CD4-positive, CD25-positive, alpha-beta regulatory T cell (primary cell): ENCODE data around the gene TSPEAR. TPM values are rescaled to one million over a fixed set of nuclear protein-coding genes. Genes with fewer than 3 reads are reported as not detected.

Experiments used
- ATAC-seq, 2 donors: fragments of 150-1000 bp; cut with Tn5 transposase; one replicate each; pipeline ENCODE4 v1.10.0; 2021; ENCODE audit warnings: low read depth in 2 of 2, moderate number of reproducible peaks in 2 of 2, moderate library complexity in 1 of 2
- DNase-seq, 3 donors: peaks; one replicate each; pipeline versions ENCODE4 v3.0.0 to v3.0.0-alpha.2; 2012 to 2022; ENCODE audit warnings: mixed read lengths in 1 of 3
- H3K27ac ChIP-seq: one replicate; pipeline ENCODE4 v1.7.0; 2013; ENCODE audit warnings: mild to moderate bottlenecking, low read length; ENCODE audit not compliant: insufficient read depth, poor library complexity, severe bottlenecking
- H3K27me3 ChIP-seq: one replicate; pipeline ENCODE4 v1.7.0; 2013; ENCODE audit warnings: low read length; ENCODE audit not compliant: control insufficient read depth, insufficient read depth
- H3K36me3 ChIP-seq: one replicate; pipeline ENCODE4 v1.7.0; 2013; ENCODE audit warnings: mild to moderate bottlenecking, low read length, moderate library complexity; ENCODE audit not compliant: control insufficient read depth, insufficient read depth
- H3K4me1 ChIP-seq: 2 replicates; pipeline ENCODE4 v1.7.0; 2013; ENCODE audit warnings: mild to moderate bottlenecking, low read length; ENCODE audit not compliant: insufficient read depth, control insufficient read depth, poor library complexity, severe bottlenecking
- H3K4me3 ChIP-seq: one replicate; pipeline ENCODE4 v1.7.0; 2013; ENCODE audit warnings: low read depth, mild to moderate bottlenecking, low read length, moderate library complexity
- H3K9me3 ChIP-seq, 2 experiments: 1 replicate in 1 of 2; 2 replicates in 1 of 2; pipeline ENCODE4 v1.7.0; 2013; ENCODE audit warnings: low read length in 2 of 2, mild to moderate bottlenecking in 1 of 2, moderate library complexity in 1 of 2; ENCODE audit not compliant: control insufficient read depth in 2 of 2
- H3K27ac Mint-ChIP-seq, 3 donors: one replicate each; pipeline ENCODE4 v1.8.0; 2020 to 2022; ENCODE audit warnings: mild to moderate bottlenecking in 3 of 3, mixed read lengths in 3 of 3, moderate library complexity in 2 of 3
- H3K27me3 Mint-ChIP-seq: one replicate; pipeline ENCODE4 v1.8.0; 2022; ENCODE audit warnings: mild to moderate bottlenecking, mixed read lengths
- H3K36me3 Mint-ChIP-seq: one replicate; pipeline ENCODE4 v1.8.0; 2020; ENCODE audit warnings: mixed read lengths
- H3K4me1 Mint-ChIP-seq, 4 donors: one replicate each; pipeline ENCODE4 v1.8.0; 2020 to 2022; ENCODE audit warnings: mixed read lengths in 4 of 4, mild to moderate bottlenecking in 1 of 4
- H3K4me3 Mint-ChIP-seq, 4 donors: one replicate each; pipeline ENCODE4 v1.8.0; 2020 to 2022; ENCODE audit warnings: mild to moderate bottlenecking in 4 of 4, mixed read lengths in 4 of 4, moderate library complexity in 3 of 4
- H3K9me3 Mint-ChIP-seq, 7 donors: one replicate each; pipeline ENCODE4 v1.8.0; 2020 to 2022; ENCODE audit warnings: mixed read lengths in 7 of 7, mild to moderate bottlenecking in 3 of 7, moderate library complexity in 2 of 7
- polyA plus RNA-seq, 4 donors: library from polyadenylated mRNA; unstranded; fragments of 300-500 nt; fragmentation: Illumina TruSeq; gene quantifications; one replicate each; pipeline ENCODE4 v1.2.3, GENCODE V29; 2021
- total RNA-seq: library from RNA; stranded (reverse); gene quantifications from one replicate; pipeline ENCODE4 v1.2.3, GENCODE V29; 2022

The TSPEAR gene
- total and polyA plus RNA-seq, 5 donors from 2014 or later, result 0.05 TPM; not detected in 4

- ATAC-seq (no peak), DNase-seq (no peak)
- no peaks in the 10 kb centered on the region for H3K36me3 Mint-ChIP-seq
- H3K36me3 ChIP-seq, result no peaks in the 10 kb centered on the region
- H3K4me3 ChIP-seq, result no peak overlapping the region
- H3K4me1 ChIP-seq, result no peaks in the 10 kb centered on the region
- H3K4me1 Mint-ChIP-seq, result peaks cover 0 to 6% (median 2%) of the 10 kb centered on the region in 4 donors
- H3K4me3 Mint-ChIP-seq, result no peak overlapping the region
- H3K9me3 Mint-ChIP-seq, result peaks cover 0 to 2% (median 0%) of the 10 kb centered on the region in 7 donors
- H3K9me3 ChIP-seq, result no peaks in the 10 kb centered on the region
- peaks cover 8% of the 10 kb centered on the region for H3K27me3 Mint-ChIP-seq
- H3K27ac ChIP-seq, result no peak overlapping the region
- no peaks in the 10 kb centered on the region for H3K27me3 ChIP-seq
- H3K27ac Mint-ChIP-seq, result no peak overlapping the region
These were observed 192.7 kb downstream of the TSPEAR start for GRCh38 chr21:44518686-44519085.

GRCh38 chr21:44517175-44517899 is 194.0 kb downstream of the TSPEAR start:
- Histone ChIP-seq H3K27me3 (no peaks in the 10 kb centered on the region), H3K27ac (no peak overlapping the region), H3K9me3 (no peaks in the 10 kb centered on the region), H3K36me3 (no peaks in the 10 kb centered on the region), H3K4me3 (no peak overlapping the region), H3K4me1 (no peaks in the 10 kb centered on the region)
- Mint-ChIP-seq H3K4me3 (no peak overlapping the region), H3K4me1 (peaks cover 0 to 6% (median 2%) of the 10 kb centered on the region in 4 donors), H3K27me3 (peaks cover 8% of the 10 kb centered on the region), H3K36me3 (no peaks in the 10 kb centered on the region), H3K27ac (peak overlapping the region in 1 of 3 donors; percentile 18), H3K9me3 (peaks cover 0 to 2% (median 0%) of the 10 kb centered on the region in 7 donors)
- ATAC-seq (no peak), DNase-seq (peak in 1 of 3 donors; percentile 13)

GRCh38 chr21:44516828-44517174 is 194.6 kb downstream of the TSPEAR start:
- Histone ChIP-seq H3K36me3 (no peaks in the 10 kb centered on the region), H3K4me3 (no peak overlapping the region), H3K9me3 (no peaks in the 10 kb centered on the region), H3K4me1 (no peaks in the 10 kb centered on the region), H3K27me3 (no peaks in the 10 kb centered on the region), H3K27ac (no peak overlapping the region)
- no peak for ATAC-seq
- no peaks in the 10 kb centered on the region for H3K36me3 Mint-ChIP-seq
- peaks cover 0 to 6% (median 2%) of the 10 kb centered on the region in 4 donors for H3K4me1 Mint-ChIP-seq
- no peak overlapping the region for H3K4me3 Mint-ChIP-seq
- H3K27me3 Mint-ChIP-seq, result peaks cover 8% of the 10 kb centered on the region
- no peak overlapping the region for H3K27ac Mint-ChIP-seq
- DNase-seq, result no peak
- H3K9me3 Mint-ChIP-seq, result peaks cover 0 to 3% (median 0%) of the 10 kb centered on the region in 7 donors

GRCh38 chr21:44516342-44516741 is 195.0 kb downstream of the TSPEAR start:
- H3K9me3 Mint-ChIP-seq, result peaks cover 0 to 3% (median 0%) of the 10 kb centered on the region in 7 donors
- no peaks in the 10 kb centered on the region for H3K4me1 ChIP-seq
- DNase-seq, result no peak

GRCh38 chr21:44515359-44516165 is 195.8 kb downstream of the TSPEAR start:
- ATAC-seq, result no peak
- peaks cover 0 to 3% (median 0%) of the 10 kb centered on the region in 7 donors for H3K9me3 Mint-ChIP-seq
- peak overlapping the region in 1 of 3 donors; percentile 26 for H3K27ac Mint-ChIP-seq
- Histone ChIP-seq H3K4me3 (no peak overlapping the region), H3K27me3 (no peaks in the 10 kb centered on the region), H3K4me1 (peaks cover 5% of the 10 kb centered on the region), H3K9me3 (no peaks in the 10 kb centered on the region), H3K36me3 (no peaks in the 10 kb centered on the region), H3K27ac (no peak overlapping the region)
- no peak for DNase-seq
- H3K27me3 Mint-ChIP-seq, result peaks cover 8% of the 10 kb centered on the region
- H3K4me3 Mint-ChIP-seq, result no peak overlapping the region
- peaks cover 0 to 6% (median 2%) of the 10 kb centered on the region in 4 donors for H3K4me1 Mint-ChIP-seq
- H3K36me3 Mint-ChIP-seq, result no peaks in the 10 kb centered on the region

More at GRCh38 chr21:44516342-44516741, 195.0 kb downstream of the TSPEAR start:
- H3K4me1 Mint-ChIP-seq, result peaks cover 0 to 6% (median 2%) of the 10 kb centered on the region in 4 donors
- Histone ChIP-seq H3K9me3 (no peaks in the 10 kb centered on the region), H3K36me3 (no peaks in the 10 kb centered on the region), H3K4me3 (no peak overlapping the region), H3K27ac (no peak overlapping the region), H3K27me3 (no peaks in the 10 kb centered on the region)
- H3K4me3 Mint-ChIP-seq, result no peak overlapping the region
- no peaks in the 10 kb centered on the region for H3K36me3 Mint-ChIP-seq
- no peak for ATAC-seq
- no peak overlapping the region for H3K27ac Mint-ChIP-seq
- peaks cover 8% of the 10 kb centered on the region for H3K27me3 Mint-ChIP-seq

- Histone ChIP-seq H3K9me3 (no peaks in the 10 kb centered on the region), H3K4me1 (peaks cover 9% of the 10 kb centered on the region), H3K27ac (no peak overlapping the region), H3K4me3 (no peak overlapping the region), H3K36me3 (no peaks in the 10 kb centered on the region), H3K27me3 (no peaks in the 10 kb centered on the region)
- H3K4me1 Mint-ChIP-seq, result peaks cover 0 to 6% (median 2%) of the 10 kb centered on the region in 4 donors
- ATAC-seq, result no peak
- H3K27me3 Mint-ChIP-seq, result peaks cover 8% of the 10 kb centered on the region
- H3K27ac Mint-ChIP-seq, result peak overlapping the region in 1 of 3 donors; percentile 36
- H3K4me3 Mint-ChIP-seq, result no peak overlapping the region
- peaks cover 0 to 3% (median 0%) of the 10 kb centered on the region in 7 donors for H3K9me3 Mint-ChIP-seq
- no peaks in the 10 kb centered on the region for H3K36me3 Mint-ChIP-seq
- DNase-seq, result no peak
These were observed 196.5 kb downstream of the TSPEAR start for GRCh38 chr21:44514746-44515358.

GRCh38 chr21:44514218-44514520 is 197.2 kb downstream of the TSPEAR start:
- no peak overlapping the region for H3K4me3 Mint-ChIP-seq
- H3K27ac Mint-ChIP-seq, result no peak overlapping the region
- peaks cover 8% of the 10 kb centered on the region for H3K27me3 Mint-ChIP-seq

More at GRCh38 chr21:44514218-44514520, 197.2 kb downstream of the TSPEAR start:
- Mint-ChIP-seq H3K9me3 (peaks cover 0 to 3% (median 0%) of the 10 kb centered on the region in 7 donors), H3K4me1 (peaks cover 0 to 6% (median 2%) of the 10 kb centered on the region in 4 donors), H3K36me3 (no peaks in the 10 kb centered on the region)
- DNase-seq (no peak), ATAC-seq (no peak)
- Histone ChIP-seq H3K27ac (no peak overlapping the region), H3K36me3 (no peaks in the 10 kb centered on the region), H3K9me3 (no peaks in the 10 kb centered on the region), H3K27me3 (no peaks in the 10 kb centered on the region), H3K4me3 (no peak overlapping the region), H3K4me1 (peaks cover 9% of the 10 kb centered on the region)
